AG04450 (cell line): ENCODE results near the gene DGCR2. TPM values are rescaled to one million over a fixed set of nuclear protein-coding genes. Genes with fewer than 3 reads are reported as not detected.

Experiments used
- CTCF ChIA-PET: fragments of 300-600, 350-600 bp; formaldehyde crosslinking; extraction: SDS; loops from one replicate; lab custom pipeline; 2022; ENCODE audit warnings: antibody characterized with exemption, inconsistent platforms; lab: Charles Lee
- POLR2A ChIA-PET: fragments of 350-600 bp; formaldehyde crosslinking; extraction: SDS; loops from one replicate; lab custom pipeline; 2021; ENCODE audit warnings: antibody characterized with exemption, inconsistent platforms; lab: Yijun Ruan, JAX
- DNase-seq: peaks from one replicate; pipeline ENCODE4 v3.0.0-alpha.2; 2011; ENCODE audit warnings: low read depth, low spot score
- H3K27ac ChIP-seq: one replicate; pipeline ENCODE4 v1.5.1; 2012; ENCODE audit warnings: low read depth, low read length, control low read depth
- H3K27me3 ChIP-seq: one replicate; pipeline ENCODE4 v1.6.0; 2012; ENCODE audit warnings: low read length; ENCODE audit not compliant: control insufficient read depth, insufficient read depth
- H3K4me3 ChIP-seq: 2 replicates; pipeline ENCODE4 v1.5.1; 2011; ENCODE audit warnings: mild to moderate bottlenecking, low read depth, low read length, control low read depth
- H3K9me3 ChIP-seq: 2 replicates; pipeline ENCODE4 v1.5.1; 2012; ENCODE audit warnings: low read length; ENCODE audit not compliant: control insufficient read depth, insufficient read depth
- polyA plus RNA-seq: library from polyadenylated mRNA; depleted of rRNA; stranded (reverse); fragments of >200 nt; gene quantifications from 2 replicates; pipeline ENCODE4 v1.2.3, GENCODE V29; 2011
- TF ChIP-seq, protein P1 (sequence below): IDR thresholded peaks from 2 replicates; pipeline ENCODE4 v1.5.1; 2011; ENCODE audit warnings: low read depth, low read length, control low read depth, inconsistent platforms

The DGCR2 gene
- polyA plus RNA-seq, 1 experiment, result 23.0 TPM

GRCh38 chr22:19065298-19065859, 56.8 kb downstream of the DGCR2 start:
- POLR2A ChIA-PET, result no interaction called here
- TF ChIP-seq, protein P1, sequence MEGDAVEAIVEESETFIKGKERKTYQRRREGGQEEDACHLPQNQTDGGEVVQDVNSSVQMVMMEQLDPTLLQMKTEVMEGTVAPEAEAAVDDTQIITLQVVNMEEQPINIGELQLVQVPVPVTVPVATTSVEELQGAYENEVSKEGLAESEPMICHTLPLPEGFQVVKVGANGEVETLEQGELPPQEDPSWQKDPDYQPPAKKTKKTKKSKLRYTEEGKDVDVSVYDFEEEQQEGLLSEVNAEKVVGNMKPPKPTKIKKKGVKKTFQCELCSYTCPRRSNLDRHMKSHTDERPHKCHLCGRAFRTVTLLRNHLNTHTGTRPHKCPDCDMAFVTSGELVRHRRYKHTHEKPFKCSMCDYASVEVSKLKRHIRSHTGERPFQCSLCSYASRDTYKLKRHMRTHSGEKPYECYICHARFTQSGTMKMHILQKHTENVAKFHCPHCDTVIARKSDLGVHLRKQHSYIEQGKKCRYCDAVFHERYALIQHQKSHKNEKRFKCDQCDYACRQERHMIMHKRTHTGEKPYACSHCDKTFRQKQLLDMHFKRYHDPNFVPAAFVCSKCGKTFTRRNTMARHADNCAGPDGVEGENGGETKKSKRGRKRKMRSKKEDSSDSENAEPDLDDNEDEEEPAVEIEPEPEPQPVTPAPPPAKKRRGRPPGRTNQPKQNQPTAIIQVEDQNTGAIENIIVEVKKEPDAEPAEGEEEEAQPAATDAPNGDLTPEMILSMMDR, result no peak
- Histone ChIP-seq H3K27ac (no peak overlapping the region), H3K4me3 (no peak overlapping the region), H3K27me3 (no peaks in the 10 kb centered on the region), H3K9me3 (no peaks in the 10 kb centered on the region; the same call in 1 of the 2 replicates)
- no peak for DNase-seq
- CTCF ChIA-PET, result no interaction called here

GRCh38 chr22:19064354-19065054, 57.7 kb downstream of the DGCR2 start:
- Histone ChIP-seq H3K27ac (no peak overlapping the region), H3K4me3 (no peak overlapping the region), H3K9me3 (no peaks in the 10 kb centered on the region; the same call in 1 of the 2 replicates), H3K27me3 (no peaks in the 10 kb centered on the region)
- POLR2A ChIA-PET, result no interaction called here
- TF ChIP-seq, protein P1, result no peak
- CTCF ChIA-PET, result no interaction called here
- DNase-seq, result no peak

GRCh38 chr22:19063581-19064353, 58.4 kb downstream of the DGCR2 start:
- DNase-seq, result no peak
- TF ChIP-seq, protein P1, result no peak
- ChIA-PET POLR2A (no interaction called here), CTCF (no interaction called here)
- Histone ChIP-seq H3K4me3 (no peak overlapping the region), H3K27ac (no peak overlapping the region), H3K27me3 (no peaks in the 10 kb centered on the region), H3K9me3 (no peaks in the 10 kb centered on the region; the same call in 1 of the 2 replicates)

GRCh38 chr22:19062943-19063308, 59.3 kb downstream of the DGCR2 start:
- Histone ChIP-seq H3K9me3 (no peaks in the 10 kb centered on the region; the same call in 1 of the 2 replicates), H3K27ac (no peak overlapping the region), H3K27me3 (no peaks in the 10 kb centered on the region), H3K4me3 (no peak overlapping the region)
- CTCF ChIA-PET, result no interaction called here
- POLR2A ChIA-PET, result no interaction called here
- no peak for DNase-seq
- TF ChIP-seq, protein P1, result no peak
